ENCODE data around the gene RPS23.

The RPS23 gene

GRCh38 chr5:82308416-82308815, 30.3 kb upstream of the RPS23 start:
- Histone ChIP-seq H3K27ac (ENCODE audit: low read length) (no peak overlapping the region), H3K27me3 (ENCODE audit: low read depth, low read length) (no peaks in the 10 kb centered on the region), H3K4me1 (ENCODE audit: control insufficient read depth in 1 of 2, insufficient read depth in 2 of 2, low read length in 2 of 2) (no peaks in the 10 kb centered on the region), H3K36me3 (ENCODE audit: control insufficient read depth in 1 of 2, insufficient read depth in 2 of 2, low read length in 2 of 2) (peaks cover 0 to 12% of the 10 kb centered on the region in 2 donors), H3K4me3 (ENCODE audit: low read depth in 1 of 2, low read length in 2 of 2) (no peak overlapping the region), H3K9me3 (ENCODE audit: control insufficient read depth in 1 of 2, low read length in 2 of 2) (no peaks in the 10 kb centered on the region)

- Histone ChIP-seq H3K36me3 (ENCODE audit: control insufficient read depth in 1 of 2, insufficient read depth in 2 of 2, low read length in 2 of 2) (peaks cover 0 to 7% of the 10 kb centered on the region in 2 donors), H3K27ac (ENCODE audit: low read length) (no peak overlapping the region), H3K9me3 (ENCODE audit: control insufficient read depth in 1 of 2, low read length in 2 of 2) (no peaks in the 10 kb centered on the region), H3K4me3 (ENCODE audit: low read depth in 1 of 2, low read length in 2 of 2) (no peak overlapping the region), H3K27me3 (ENCODE audit: low read depth, low read length) (no peaks in the 10 kb centered on the region), H3K4me1 (ENCODE audit: control insufficient read depth in 1 of 2, insufficient read depth in 2 of 2, low read length in 2 of 2) (no peaks in the 10 kb centered on the region)
Measured at GRCh38 chr5:82307451-82307850, 29.3 kb upstream of the RPS23 start.

- H3K4me3 ChIP-seq (ENCODE audit: low read depth in 1 of 2, low read length in 2 of 2): no peak overlapping the region
- H3K4me1 ChIP-seq (ENCODE audit: control insufficient read depth in 1 of 2, insufficient read depth in 2 of 2, low read length in 2 of 2): no peaks in the 10 kb centered on the region
- H3K36me3 ChIP-seq (ENCODE audit: control insufficient read depth in 1 of 2, insufficient read depth in 2 of 2, low read length in 2 of 2): peaks cover 0 to 7% of the 10 kb centered on the region in 2 donors
- H3K27me3 ChIP-seq (ENCODE audit: low read depth, low read length): no peaks in the 10 kb centered on the region
- H3K9me3 ChIP-seq (ENCODE audit: control insufficient read depth in 1 of 2, low read length in 2 of 2): no peaks in the 10 kb centered on the region
- H3K27ac ChIP-seq (ENCODE audit: low read length): no peak overlapping the region
Measured at GRCh38 chr5:82306151-82306550, 28.0 kb upstream of the RPS23 start.

DNA sequence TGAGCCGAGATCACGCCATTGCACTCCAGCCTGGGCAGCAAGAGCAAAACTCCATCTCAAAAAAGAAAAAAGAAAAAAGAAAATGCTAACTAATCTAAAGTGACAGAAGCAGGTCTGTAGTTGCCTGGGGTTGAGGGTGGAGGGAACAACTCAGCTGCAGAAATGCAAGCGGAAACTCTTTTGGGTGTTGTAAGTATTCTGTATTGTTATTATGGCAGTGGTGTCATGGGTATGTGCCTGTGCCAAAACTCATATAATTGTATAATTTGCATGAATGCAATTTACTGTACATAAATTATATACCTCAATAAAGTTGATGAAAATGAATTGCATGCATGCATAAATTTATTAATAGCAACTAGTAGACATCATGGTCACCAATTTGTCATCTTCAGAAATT, 23.0 kb upstream of the RPS23 start:
- H3K36me3 ChIP-seq (ENCODE audit: control insufficient read depth in 1 of 2, insufficient read depth in 2 of 2, low read length in 2 of 2): peaks cover 0 to 4% of the 10 kb centered on the region in 2 donors
- H3K4me3 ChIP-seq (ENCODE audit: low read depth in 1 of 2, low read length in 2 of 2): no peak overlapping the region
- no peaks in the 10 kb centered on the region for H3K9me3 ChIP-seq (ENCODE audit: control insufficient read depth in 1 of 2, low read length in 2 of 2)

GRCh38 chr5:82298668-82299067, 20.5 kb upstream of the RPS23 start:
- Histone ChIP-seq H3K9me3 (ENCODE audit: control insufficient read depth in 1 of 2, low read length in 2 of 2) (no peaks in the 10 kb centered on the region), H3K4me1 (ENCODE audit: control insufficient read depth in 1 of 2, insufficient read depth in 2 of 2, low read length in 2 of 2) (no peaks in the 10 kb centered on the region), H3K4me3 (ENCODE audit: low read depth in 1 of 2, low read length in 2 of 2) (no peak overlapping the region), H3K36me3 (ENCODE audit: control insufficient read depth in 1 of 2, insufficient read depth in 2 of 2, low read length in 2 of 2) (no peaks in the 10 kb centered on the region), H3K27ac (ENCODE audit: low read length) (no peak overlapping the region), H3K27me3 (ENCODE audit: low read depth, low read length) (no peaks in the 10 kb centered on the region)

More for the DNA sequence above, 23.0 kb upstream of the RPS23 start:
- Histone ChIP-seq H3K27ac (ENCODE audit: low read length) (no peak overlapping the region), H3K4me1 (ENCODE audit: control insufficient read depth in 1 of 2, insufficient read depth in 2 of 2, low read length in 2 of 2) (no peaks in the 10 kb centered on the region), H3K27me3 (ENCODE audit: low read depth, low read length) (no peaks in the 10 kb centered on the region)

DNA sequence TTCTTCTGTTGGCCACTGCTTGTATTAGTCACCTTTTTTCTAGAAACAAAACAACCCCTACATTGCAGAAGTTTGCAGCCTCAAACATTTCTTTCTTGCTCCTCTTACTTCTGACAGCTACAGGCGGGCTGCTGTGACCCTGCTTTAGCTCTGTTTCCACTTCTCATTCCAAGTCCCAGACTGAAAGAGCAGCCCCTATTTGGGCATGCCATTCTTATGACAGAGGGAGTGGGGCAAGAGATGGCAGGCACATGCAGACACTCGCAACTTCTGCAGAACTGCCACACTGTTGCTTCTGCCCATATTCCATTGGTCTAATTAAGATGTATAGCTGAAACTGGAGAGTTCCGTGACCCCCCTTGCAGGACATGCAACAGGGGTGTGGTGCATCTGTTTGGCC, 19.6 kb upstream of the RPS23 start:
- Histone ChIP-seq H3K36me3 (ENCODE audit: control insufficient read depth in 1 of 2, insufficient read depth in 2 of 2, low read length in 2 of 2) (no peaks in the 10 kb centered on the region), H3K27ac (ENCODE audit: low read length) (no peak overlapping the region), H3K4me1 (ENCODE audit: control insufficient read depth in 1 of 2, insufficient read depth in 2 of 2, low read length in 2 of 2) (no peaks in the 10 kb centered on the region), H3K4me3 (ENCODE audit: low read depth in 1 of 2, low read length in 2 of 2) (no peak overlapping the region), H3K27me3 (ENCODE audit: low read depth, low read length) (no peaks in the 10 kb centered on the region), H3K9me3 (ENCODE audit: control insufficient read depth in 1 of 2, low read length in 2 of 2) (no peaks in the 10 kb centered on the region)

- H3K27ac ChIP-seq (ENCODE audit: low read length): no peak overlapping the region
- H3K27me3 ChIP-seq (ENCODE audit: low read depth, low read length): no peaks in the 10 kb centered on the region
- H3K36me3 ChIP-seq (ENCODE audit: control insufficient read depth in 1 of 2, insufficient read depth in 2 of 2, low read length in 2 of 2): no peaks in the 10 kb centered on the region
- no peaks in the 10 kb centered on the region for H3K4me1 ChIP-seq (ENCODE audit: control insufficient read depth in 1 of 2, insufficient read depth in 2 of 2, low read length in 2 of 2)
- H3K4me3 ChIP-seq (ENCODE audit: low read depth in 1 of 2, low read length in 2 of 2): no peak overlapping the region
- no peaks in the 10 kb centered on the region for H3K9me3 ChIP-seq (ENCODE audit: control insufficient read depth in 1 of 2, low read length in 2 of 2)
Measured at GRCh38 chr5:82296929-82297328, 18.8 kb upstream of the RPS23 start.

GRCh38 chr5:82295959-82296531, 17.9 kb upstream of the RPS23 start:
- Histone ChIP-seq H3K36me3 (ENCODE audit: control insufficient read depth in 1 of 2, insufficient read depth in 2 of 2, low read length in 2 of 2) (no peaks in the 10 kb centered on the region), H3K4me1 (ENCODE audit: control insufficient read depth in 1 of 2, insufficient read depth in 2 of 2, low read length in 2 of 2) (no peaks in the 10 kb centered on the region), H3K9me3 (ENCODE audit: control insufficient read depth in 1 of 2, low read length in 2 of 2) (no peaks in the 10 kb centered on the region), H3K27me3 (ENCODE audit: low read depth, low read length) (no peaks in the 10 kb centered on the region), H3K27ac (ENCODE audit: low read length) (no peak overlapping the region), H3K4me3 (ENCODE audit: low read depth in 1 of 2, low read length in 2 of 2) (no peak overlapping the region)

DNA sequence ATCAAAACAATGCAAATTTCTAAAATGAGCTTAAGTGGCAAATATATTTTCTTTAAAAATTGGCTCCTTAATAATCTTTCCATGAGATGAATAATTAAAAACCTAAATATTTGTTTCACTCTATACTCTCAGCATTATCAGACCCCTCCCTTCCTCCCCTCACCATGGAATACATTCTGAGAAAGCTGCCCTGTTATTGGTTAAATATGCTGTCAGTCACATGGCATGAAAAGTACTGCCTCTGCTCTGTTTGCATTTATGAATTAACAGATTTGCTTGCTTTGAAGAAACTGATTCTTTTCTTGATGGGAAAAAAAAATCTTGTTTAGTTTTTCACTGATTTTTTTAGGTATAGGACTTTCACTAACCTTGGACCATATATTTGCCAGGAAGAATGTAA, 17.0 kb upstream of the RPS23 start:
- Histone ChIP-seq H3K4me3 (ENCODE audit: low read depth in 1 of 2, low read length in 2 of 2) (no peak overlapping the region), H3K27me3 (ENCODE audit: low read depth, low read length) (no peaks in the 10 kb centered on the region), H3K27ac (ENCODE audit: low read length) (no peak overlapping the region), H3K9me3 (ENCODE audit: control insufficient read depth in 1 of 2, low read length in 2 of 2) (no peaks in the 10 kb centered on the region), H3K36me3 (ENCODE audit: control insufficient read depth in 1 of 2, insufficient read depth in 2 of 2, low read length in 2 of 2) (no peaks in the 10 kb centered on the region), H3K4me1 (ENCODE audit: control insufficient read depth in 1 of 2, insufficient read depth in 2 of 2, low read length in 2 of 2) (no peaks in the 10 kb centered on the region)

DNA sequence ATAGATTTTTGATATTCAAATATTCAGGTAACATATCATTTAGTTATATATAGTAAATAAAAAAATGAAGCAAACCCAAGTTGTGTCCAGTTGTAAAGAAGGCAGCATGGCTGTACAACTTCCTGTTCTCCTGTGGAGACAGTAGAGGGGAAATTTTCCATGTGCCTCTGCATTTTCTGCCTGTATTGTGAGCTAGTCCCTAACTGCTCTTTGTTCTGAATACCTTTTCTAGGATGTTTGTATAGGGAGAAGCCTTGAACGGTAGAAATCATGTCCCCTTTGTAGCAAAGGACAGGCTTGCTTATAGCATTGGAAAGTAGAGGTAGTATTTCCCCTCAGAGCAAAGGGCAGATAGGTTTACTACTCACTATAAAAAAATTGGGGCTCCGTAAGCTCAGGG, 13.3 kb upstream of the RPS23 start:
- H3K4me1 ChIP-seq (ENCODE audit: control insufficient read depth in 1 of 2, insufficient read depth in 2 of 2, low read length in 2 of 2): no peaks in the 10 kb centered on the region
- no peaks in the 10 kb centered on the region for H3K36me3 ChIP-seq (ENCODE audit: control insufficient read depth in 1 of 2, insufficient read depth in 2 of 2, low read length in 2 of 2)
- H3K27me3 ChIP-seq (ENCODE audit: low read depth, low read length): no peaks in the 10 kb centered on the region
- no peak overlapping the region for H3K4me3 ChIP-seq (ENCODE audit: low read depth in 1 of 2, low read length in 2 of 2)
- H3K9me3 ChIP-seq (ENCODE audit: control insufficient read depth in 1 of 2, low read length in 2 of 2): no peaks in the 10 kb centered on the region
- no peak overlapping the region for H3K27ac ChIP-seq (ENCODE audit: low read length)

DNA sequence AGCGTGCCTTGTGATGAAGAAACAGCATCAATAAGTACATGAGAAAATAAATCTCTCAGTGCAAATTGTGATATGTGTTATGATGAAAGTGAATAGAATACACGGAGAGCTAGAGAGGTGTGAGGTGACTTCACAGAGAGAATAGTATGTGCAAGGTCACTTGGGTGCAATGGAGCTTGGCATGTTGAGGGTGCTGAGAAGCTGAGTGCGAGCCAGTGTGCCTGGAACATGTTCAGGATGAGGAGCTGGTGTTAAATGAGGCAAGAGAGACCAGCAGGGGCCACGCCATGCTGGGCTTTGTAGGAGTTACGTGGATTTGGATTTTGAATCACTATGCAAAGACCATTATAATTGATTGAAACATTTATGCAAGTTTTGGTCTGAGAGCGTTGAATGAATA, 12.8 kb upstream of the RPS23 start:
- no peaks in the 10 kb centered on the region for H3K9me3 ChIP-seq (ENCODE audit: control insufficient read depth in 1 of 2, low read length in 2 of 2)
- no peak overlapping the region for H3K4me3 ChIP-seq (ENCODE audit: low read depth in 1 of 2, low read length in 2 of 2)

GRCh38 chr5:82290005-82290404, 11.9 kb upstream of the RPS23 start:
- no peaks in the 10 kb centered on the region for H3K4me1 ChIP-seq (ENCODE audit: control insufficient read depth in 1 of 2, insufficient read depth in 2 of 2, low read length in 2 of 2)
- no peak overlapping the region for H3K27ac ChIP-seq (ENCODE audit: low read length)
- no peaks in the 10 kb centered on the region for H3K9me3 ChIP-seq (ENCODE audit: control insufficient read depth in 1 of 2, low read length in 2 of 2)
- no peaks in the 10 kb centered on the region for H3K36me3 ChIP-seq (ENCODE audit: control insufficient read depth in 1 of 2, insufficient read depth in 2 of 2, low read length in 2 of 2)
- H3K27me3 ChIP-seq (ENCODE audit: low read depth, low read length): no peaks in the 10 kb centered on the region
- H3K4me3 ChIP-seq (ENCODE audit: low read depth in 1 of 2, low read length in 2 of 2): no peak overlapping the region

More for the DNA sequence above, 12.8 kb upstream of the RPS23 start:
- H3K27me3 ChIP-seq (ENCODE audit: low read depth, low read length): no peaks in the 10 kb centered on the region
- H3K4me1 ChIP-seq (ENCODE audit: control insufficient read depth in 1 of 2, insufficient read depth in 2 of 2, low read length in 2 of 2): no peaks in the 10 kb centered on the region
- no peaks in the 10 kb centered on the region for H3K36me3 ChIP-seq (ENCODE audit: control insufficient read depth in 1 of 2, insufficient read depth in 2 of 2, low read length in 2 of 2)
- H3K27ac ChIP-seq (ENCODE audit: low read length): no peak overlapping the region

Measured in muscle layer of duodenum (tissue), 2 donors.